GM12873 (cell line): Measurements from ENCODE around the gene KLK13.

Experiments
- TF ChIP-seq, protein P1 (sequence below): IDR thresholded peaks from 2 replicates; pipeline ENCODE4 v1.5.1; 2012; ENCODE audit warnings: low read depth, mild to moderate bottlenecking, moderate library complexity, low read length, control low read depth; ENCODE audit not compliant: insufficient read depth; ENCODE audit errors: missing control alignments

Gene KLK13

GRCh38 chr19:51091126-51091525 is 26.2 kb upstream of the KLK13 start:
- TF ChIP-seq, protein P1, sequence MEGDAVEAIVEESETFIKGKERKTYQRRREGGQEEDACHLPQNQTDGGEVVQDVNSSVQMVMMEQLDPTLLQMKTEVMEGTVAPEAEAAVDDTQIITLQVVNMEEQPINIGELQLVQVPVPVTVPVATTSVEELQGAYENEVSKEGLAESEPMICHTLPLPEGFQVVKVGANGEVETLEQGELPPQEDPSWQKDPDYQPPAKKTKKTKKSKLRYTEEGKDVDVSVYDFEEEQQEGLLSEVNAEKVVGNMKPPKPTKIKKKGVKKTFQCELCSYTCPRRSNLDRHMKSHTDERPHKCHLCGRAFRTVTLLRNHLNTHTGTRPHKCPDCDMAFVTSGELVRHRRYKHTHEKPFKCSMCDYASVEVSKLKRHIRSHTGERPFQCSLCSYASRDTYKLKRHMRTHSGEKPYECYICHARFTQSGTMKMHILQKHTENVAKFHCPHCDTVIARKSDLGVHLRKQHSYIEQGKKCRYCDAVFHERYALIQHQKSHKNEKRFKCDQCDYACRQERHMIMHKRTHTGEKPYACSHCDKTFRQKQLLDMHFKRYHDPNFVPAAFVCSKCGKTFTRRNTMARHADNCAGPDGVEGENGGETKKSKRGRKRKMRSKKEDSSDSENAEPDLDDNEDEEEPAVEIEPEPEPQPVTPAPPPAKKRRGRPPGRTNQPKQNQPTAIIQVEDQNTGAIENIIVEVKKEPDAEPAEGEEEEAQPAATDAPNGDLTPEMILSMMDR = no peak

GRCh38 chr19:51090471-51090870 is 25.6 kb upstream of the KLK13 start:
- TF ChIP-seq, protein P1 = no peak

DNA sequence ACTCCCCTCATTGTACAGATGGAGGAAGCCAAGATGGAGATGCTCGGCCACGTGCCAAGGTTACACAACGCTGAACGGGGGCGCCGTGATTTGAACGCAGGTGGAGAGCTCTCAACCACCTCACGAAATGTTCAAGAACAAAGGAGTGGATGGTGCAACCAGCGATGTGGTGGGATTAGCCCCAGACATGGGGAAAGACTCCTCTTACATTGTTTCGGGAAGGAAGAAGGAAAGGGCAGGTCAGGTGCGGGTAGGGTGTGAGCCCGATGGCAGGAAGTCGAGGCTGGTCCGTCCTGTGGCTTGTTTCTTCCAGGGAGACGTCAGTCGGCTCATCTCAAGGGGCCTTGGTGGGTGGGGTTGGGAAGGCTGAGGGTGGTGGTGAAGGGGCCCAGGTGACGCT is 24.9 kb upstream of the KLK13 start:
- TF ChIP-seq, protein P1 = no peak

DNA sequence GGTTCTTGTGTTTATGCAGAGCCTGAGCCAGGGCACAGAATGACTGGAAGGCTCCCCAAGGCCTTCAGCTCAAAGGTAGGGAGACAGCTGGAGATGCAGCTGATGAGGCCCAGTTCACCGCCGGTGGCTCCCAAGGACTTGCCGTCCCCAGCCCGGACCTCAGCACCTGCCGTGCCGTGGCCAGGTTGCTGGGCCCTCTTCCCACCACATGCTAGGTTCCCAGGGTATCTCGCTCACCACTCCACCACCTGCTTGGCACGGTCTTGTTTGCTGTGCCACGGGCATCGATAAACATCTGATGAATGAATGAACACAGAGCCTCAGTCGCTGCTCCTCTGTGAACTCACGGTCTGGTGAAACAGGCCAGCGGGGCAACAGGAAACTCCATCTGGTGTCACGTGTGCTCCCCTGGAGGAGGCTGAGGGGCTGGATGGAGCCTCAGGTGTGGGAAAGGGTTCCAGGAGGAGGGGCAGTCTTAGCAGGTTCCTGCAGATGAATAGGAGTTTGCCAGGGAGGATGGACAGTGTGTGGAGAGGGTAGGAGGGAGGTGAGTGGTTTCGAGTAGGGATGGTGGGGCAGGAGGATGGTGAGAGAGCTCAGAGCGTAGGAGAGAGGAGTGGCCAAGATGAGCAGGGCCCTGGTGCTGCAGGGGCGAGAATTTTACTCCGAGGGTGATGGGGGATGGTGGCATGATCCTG is 21.4 kb upstream of the KLK13 start:
- TF ChIP-seq, protein P1 = no peak

- TF ChIP-seq, protein P1 = no peak
Measured at GRCh38 chr19:51084505-51084904, 19.6 kb upstream of the KLK13 start.

- TF ChIP-seq, protein P1 = no peak
Measured at GRCh38 chr19:51083783-51084182, 18.9 kb upstream of the KLK13 start.

GRCh38 chr19:51083181-51083580 is 18.3 kb upstream of the KLK13 start:
- TF ChIP-seq, protein P1 = no peak

- TF ChIP-seq, protein P1 = no peak
Measured at GRCh38 chr19:51082611-51083010, 17.7 kb upstream of the KLK13 start, which contains the start of gene KLK14. Gene KLK14 (minus strand): TSS chr19:51082887. CDS start chr19:51082614, 273 bp downstream.
